A172 (cell line): Measurements from ENCODE around the gene PDCD2L. TPM values are rescaled to one million over a fixed set of nuclear protein-coding genes. Genes with fewer than 3 reads are reported as not detected.
"Not testable (repeated sequence)": the region's sequence is repeated elsewhere in the genome, so short reads cannot be mapped to it uniquely, and the experiment has no call there.

ENCODE experiments used
- DNase-seq: peaks from one replicate; pipeline ENCODE4 v3.0.0-alpha.2; 2015; ENCODE audit warnings: low spot score
- total RNA-seq: library from RNA; depleted of rRNA; stranded (reverse); fragments of >200 nt; shearing (Covaris generic); gene quantifications from 2 replicates; pipeline ENCODE4 v1.2.3, GENCODE V29; 2014; rRNA removed

Gene PDCD2L
- total RNA-seq, 1 experiment from 2014 or later = 42.1 TPM

- no peak for DNase-seq
Measured at GRCh38 chr19:34468409-34468808, 64.2 kb downstream of the PDCD2L start.

- not testable (repeated sequence) for DNase-seq
Measured at GRCh38 chr19:34469026-34469425, 64.8 kb downstream of the PDCD2L start.

GRCh38 chr19:34471906-34472700 is 67.9 kb downstream of the PDCD2L start:
- DNase-seq = no peak

- DNase-seq = no peak
Measured at GRCh38 chr19:34474233-34474989, 70.2 kb downstream of the PDCD2L start.

GRCh38 chr19:34475026-34475974 is 71.1 kb downstream of the PDCD2L start:
- peak; percentile 83 for DNase-seq

Other genes starting within 250 kb of the PDCD2L start
- gene LSM14A, start 231.9 kb upstream of the PDCD2L start, total RNA-seq = 48.1 and 52.7 TPM in 2 replicates
- 9.2 and 10.7 TPM in 2 replicates for gene GARRE1, start 149.8 kb upstream of the PDCD2L start, total RNA-seq
- 179 and 185 TPM in 2 replicates for gene GPI, start 39.2 kb upstream of the PDCD2L start, total RNA-seq
- 223 and 256 TPM in 2 replicates for gene UBA2, start 24.0 kb downstream of the PDCD2L start, total RNA-seq
- gene WTIP, start 77.4 kb downstream of the PDCD2L start, total RNA-seq = 39.5 and 43.6 TPM in 2 replicates